SK-N-MC (cell line): ENCODE results near the gene CNPY1.

Source experiments
- DNase-seq: peaks from one replicate; pipeline ENCODE4 v3.0.0-alpha.2; 2011; ENCODE audit warnings: low read depth, low spot score
- H3K27ac ChIP-seq: fragments of 200-600 bp; sonication (generic); 2 replicates; pipeline ENCODE4 v1.5.1; 2016; ENCODE audit warnings: mixed run types
- H3K36me3 ChIP-seq: fragments of 200-600 bp; sonication (generic); 2 replicates; pipeline ENCODE4 v1.6.1; 2017; ENCODE audit warnings: antibody characterized with exemption, low read length, mixed read lengths; ENCODE audit not compliant: insufficient read depth
- H3K4me3 ChIP-seq: fragments of 200-600 bp; sonication (generic); 2 replicates; pipeline ENCODE4 v1.5.1; 2016
- H3K9ac ChIP-seq: fragments of 200-600 bp; sonication (generic); 2 replicates; pipeline ENCODE4 v1.8.0; 2017; ENCODE audit warnings: mixed run types, mixed read lengths; ENCODE audit not compliant: insufficient read length
- H3K9me3 ChIP-seq: fragments of 200-600 bp; sonication (generic); 2 replicates; pipeline ENCODE4 v1.6.1; 2017; ENCODE audit warnings: low read depth, mild to moderate bottlenecking, antibody characterized with exemption, low read length, moderate library complexity, mixed read lengths
- EZH2 ChIP-seq: fragments of 200-600 bp; sonication (generic); IDR thresholded peaks from one replicate; pipeline ENCODE4 v1.6.1; 2017; ENCODE audit warnings: antibody characterized with exemption
- FOXP2 ChIP-seq: optimal IDR thresholded peaks from 2 replicates; pipeline ENCODE3; 2011; ENCODE audit warnings: mild to moderate bottlenecking, moderate library complexity; ENCODE audit not compliant: insufficient read depth; ENCODE audit errors: extremely low read length, control extremely low read depth
- POLR2AphosphoS5 ChIP-seq: IDR thresholded peaks from 2 replicates; pipeline ENCODE4 v1.6.1; 2012; ENCODE audit warnings: mild to moderate bottlenecking, low read depth, low read length, borderline replicate concordance

Gene CNPY1

DNA sequence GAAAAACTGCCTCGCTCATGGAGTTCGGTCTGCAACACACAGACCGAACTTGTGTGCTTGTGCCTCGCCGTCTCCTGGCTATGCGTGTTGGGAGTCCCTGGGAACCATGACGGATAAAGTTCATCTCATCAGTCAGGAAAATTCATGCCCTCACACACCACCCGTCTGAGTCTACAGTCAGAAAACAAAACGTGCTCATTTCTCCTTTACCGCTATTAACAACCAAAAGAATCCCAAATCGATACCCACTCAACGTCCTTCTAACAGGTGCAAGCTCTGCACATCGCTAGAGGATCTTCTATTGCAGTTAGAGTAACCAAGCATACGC lies 13.6 kb downstream of the CNPY1 start:
- Histone ChIP-seq H3K9me3 (no peaks in the 10 kb centered on the region), H3K9ac (no peak overlapping the region), H3K4me3 (peak overlapping the region; percentile 70), H3K36me3 (no peaks in the 10 kb centered on the region), H3K27ac (no peak overlapping the region)
- TF ChIP-seq FOXP2 (no peak), POLR2AphosphoS5 (no peak), EZH2 (no peak)
- DNase-seq: no peak

DNA sequence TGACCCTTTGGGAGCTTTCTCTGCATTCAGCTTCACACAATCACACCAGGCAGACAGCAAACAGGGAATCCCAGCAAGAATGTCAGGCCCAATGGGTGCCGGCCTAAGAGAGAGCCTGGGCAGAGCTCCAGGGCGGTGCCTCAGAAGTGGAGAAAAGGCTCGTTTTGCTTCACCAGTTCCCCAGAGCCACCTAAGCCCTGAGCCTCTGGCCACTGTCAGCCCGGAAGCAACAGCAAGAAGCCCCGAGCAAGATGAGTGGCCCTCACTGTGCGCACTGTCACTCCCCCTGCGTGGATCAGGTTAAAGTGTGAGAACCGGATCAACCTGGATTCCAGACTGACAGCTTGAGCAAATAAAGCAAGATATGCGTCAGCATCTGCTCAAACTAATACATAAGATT lies 14.7 kb downstream of the CNPY1 start:
- H3K9me3 ChIP-seq: no peaks in the 10 kb centered on the region
- TF ChIP-seq EZH2 (no peak), FOXP2 (no peak), POLR2AphosphoS5 (no peak)
- H3K4me3 ChIP-seq: no peak overlapping the region
- H3K36me3 ChIP-seq: no peaks in the 10 kb centered on the region
- no peak overlapping the region for H3K27ac ChIP-seq
- no peak for DNase-seq
- no peak overlapping the region for H3K9ac ChIP-seq

DNA sequence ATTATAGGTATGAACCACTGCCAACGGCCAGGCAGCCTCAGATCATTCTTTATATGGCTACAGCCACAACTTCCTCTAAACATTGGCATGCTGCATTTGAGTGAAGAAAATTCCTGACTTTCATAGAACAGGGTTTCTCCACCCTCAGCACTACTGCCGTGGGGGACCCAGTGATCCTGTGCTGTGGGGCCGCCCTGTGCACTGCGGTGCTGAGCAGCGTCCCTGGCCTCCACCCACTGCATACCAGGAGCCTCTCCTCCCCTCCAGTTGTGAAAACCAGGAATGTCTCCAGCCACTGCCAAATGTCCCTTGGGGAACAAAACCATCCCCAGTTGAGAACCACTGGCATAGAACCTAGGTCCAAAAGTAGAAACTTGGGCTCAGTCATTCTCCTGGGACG lies 15.8 kb downstream of the CNPY1 start:
- Histone ChIP-seq H3K4me3 (no peak overlapping the region), H3K9ac (no peak overlapping the region), H3K36me3 (no peaks in the 10 kb centered on the region), H3K9me3 (no peaks in the 10 kb centered on the region), H3K27ac (no peak overlapping the region)
- TF ChIP-seq FOXP2: no peak
- TF ChIP-seq POLR2AphosphoS5: no peak
- TF ChIP-seq EZH2: no peak
- no peak for DNase-seq

DNA sequence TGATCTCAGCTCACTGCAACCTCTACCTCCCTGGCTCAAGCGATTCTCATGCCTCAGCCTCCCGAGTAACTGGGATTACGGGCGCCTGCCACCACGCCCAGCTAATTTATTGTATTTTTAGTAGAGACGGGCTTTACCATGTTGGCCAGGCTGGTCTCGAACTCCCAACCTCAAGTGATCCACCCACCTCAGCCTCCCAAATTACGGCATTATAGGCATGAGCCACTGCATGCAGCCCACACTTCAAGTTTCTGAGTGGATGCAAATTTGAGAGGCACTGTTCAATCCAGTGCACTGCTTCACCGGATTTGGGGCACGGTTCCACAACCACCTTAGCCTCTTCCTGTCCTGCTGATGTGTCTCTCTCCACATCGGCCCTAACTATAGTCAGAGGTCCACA lies 16.5 kb downstream of the CNPY1 start:
- Histone ChIP-seq H3K9ac (no peak overlapping the region), H3K27ac (no peak overlapping the region), H3K9me3 (no peaks in the 10 kb centered on the region), H3K36me3 (no peaks in the 10 kb centered on the region), H3K4me3 (no peak overlapping the region)
- no peak for DNase-seq
- no peak for TF ChIP-seq EZH2
- no peak for TF ChIP-seq FOXP2
- TF ChIP-seq POLR2AphosphoS5: no peak

DNA sequence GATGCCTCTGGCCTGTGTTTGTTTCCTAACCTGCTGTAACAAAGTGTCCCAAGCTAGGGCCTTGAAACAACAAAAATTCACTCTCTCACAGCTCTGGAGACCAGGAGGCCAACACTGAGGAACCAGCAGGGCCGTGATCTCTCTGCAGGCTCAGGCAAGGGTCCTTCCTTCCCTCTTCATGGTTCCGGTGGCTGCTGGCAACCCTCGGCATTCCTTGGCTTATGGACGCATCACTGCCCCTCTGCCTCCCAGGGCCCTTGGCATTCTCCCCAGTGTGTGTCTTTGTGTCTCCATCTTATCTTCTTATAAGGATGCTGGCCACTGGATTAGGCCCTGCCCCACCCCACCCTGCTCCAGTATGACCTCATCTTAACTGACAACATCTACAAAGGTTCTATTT lies 17.0 kb downstream of the CNPY1 start:
- Histone ChIP-seq H3K27ac (no peak overlapping the region), H3K9me3 (no peaks in the 10 kb centered on the region), H3K36me3 (no peaks in the 10 kb centered on the region), H3K4me3 (no peak overlapping the region), H3K9ac (no peak overlapping the region)
- no peak for DNase-seq
- no peak for TF ChIP-seq EZH2
- no peak for TF ChIP-seq FOXP2
- TF ChIP-seq POLR2AphosphoS5: no peak

DNA sequence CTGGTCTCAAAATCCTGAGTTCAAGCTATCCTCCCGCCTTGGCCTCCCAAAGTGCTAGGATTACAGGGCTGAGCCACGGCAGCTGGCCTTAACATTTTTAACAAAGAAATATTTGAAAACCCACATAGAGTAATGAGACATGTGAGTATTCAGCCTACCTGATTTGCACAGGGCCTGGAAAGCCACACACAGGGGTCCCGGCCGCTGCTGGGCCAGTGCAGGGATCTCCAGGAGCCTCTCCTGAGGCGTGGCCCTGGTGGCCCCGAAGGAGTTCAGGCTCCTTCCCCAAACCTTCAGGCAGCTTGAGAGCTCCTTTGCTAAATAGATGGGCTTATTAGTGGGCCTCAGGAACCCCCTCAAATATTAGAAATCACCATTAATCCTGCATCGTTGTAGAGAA lies 18.7 kb downstream of the CNPY1 start:
- no peak overlapping the region for H3K27ac ChIP-seq
- no peak overlapping the region for H3K9ac ChIP-seq
- no peak overlapping the region for H3K4me3 ChIP-seq
- DNase-seq: no peak
- no peaks in the 10 kb centered on the region for H3K36me3 ChIP-seq
- no peak for TF ChIP-seq POLR2AphosphoS5
- TF ChIP-seq EZH2: no peak
- TF ChIP-seq FOXP2: no peak
- H3K9me3 ChIP-seq: no peaks in the 10 kb centered on the region

DNA sequence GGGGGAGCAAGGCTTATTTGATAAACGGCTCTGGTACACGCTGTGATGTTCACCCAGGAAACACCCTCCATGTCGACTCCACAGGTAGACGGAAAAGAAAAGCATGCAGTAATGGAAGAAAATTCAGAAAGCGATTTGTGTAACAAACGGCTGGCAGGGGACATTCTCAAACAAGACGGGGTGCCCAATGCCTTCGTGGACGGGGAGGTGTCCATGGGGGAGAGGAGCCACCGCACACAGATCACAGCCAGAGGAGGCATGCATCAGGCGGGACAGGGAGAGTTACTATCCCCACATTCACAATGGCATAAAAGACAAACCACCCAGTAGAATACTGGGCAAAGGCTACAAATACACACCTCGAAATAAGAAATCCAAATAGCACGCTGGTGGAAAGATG lies 20.1 kb downstream of the CNPY1 start:
- Histone ChIP-seq H3K36me3 (no peaks in the 10 kb centered on the region), H3K9ac (no peak overlapping the region), H3K9me3 (no peaks in the 10 kb centered on the region), H3K4me3 (no peak overlapping the region), H3K27ac (no peak overlapping the region)
- no peak for DNase-seq
- no peak for TF ChIP-seq EZH2
- no peak for TF ChIP-seq FOXP2
- TF ChIP-seq POLR2AphosphoS5: no peak

DNA sequence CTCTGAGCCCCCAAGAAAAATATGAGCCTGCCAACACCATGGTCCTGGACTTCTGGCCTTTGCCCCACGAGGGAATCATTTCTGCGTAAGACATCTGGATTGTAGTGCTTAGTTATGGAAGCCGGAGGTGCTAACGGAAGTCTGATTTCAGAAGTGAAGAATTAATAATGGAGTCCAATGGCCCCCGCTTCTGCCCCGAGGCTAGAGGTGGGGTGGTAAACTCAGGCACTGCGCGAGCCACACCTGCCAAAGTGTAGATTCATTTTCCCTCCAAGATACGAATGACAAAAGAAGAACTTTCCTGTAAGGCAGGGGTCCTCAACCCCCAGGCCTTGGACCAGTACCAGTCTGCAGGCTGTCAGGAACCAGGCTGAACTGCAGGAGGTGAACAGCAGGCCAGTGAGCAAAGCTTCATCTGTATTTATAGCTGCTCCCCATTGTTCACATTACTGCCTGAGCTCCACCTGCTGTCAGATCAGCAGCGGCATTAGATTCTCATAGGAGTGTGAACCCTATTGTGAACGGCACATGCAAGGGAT lies 22.3 kb downstream of the CNPY1 start:
- no peak overlapping the region for H3K4me3 ChIP-seq
- H3K9ac ChIP-seq: no peak overlapping the region
- DNase-seq: no peak
- TF ChIP-seq EZH2 (no peak), POLR2AphosphoS5 (no peak)
- H3K9me3 ChIP-seq: no peaks in the 10 kb centered on the region
- no peaks in the 10 kb centered on the region for H3K36me3 ChIP-seq
- H3K27ac ChIP-seq: no peak overlapping the region

DNA sequence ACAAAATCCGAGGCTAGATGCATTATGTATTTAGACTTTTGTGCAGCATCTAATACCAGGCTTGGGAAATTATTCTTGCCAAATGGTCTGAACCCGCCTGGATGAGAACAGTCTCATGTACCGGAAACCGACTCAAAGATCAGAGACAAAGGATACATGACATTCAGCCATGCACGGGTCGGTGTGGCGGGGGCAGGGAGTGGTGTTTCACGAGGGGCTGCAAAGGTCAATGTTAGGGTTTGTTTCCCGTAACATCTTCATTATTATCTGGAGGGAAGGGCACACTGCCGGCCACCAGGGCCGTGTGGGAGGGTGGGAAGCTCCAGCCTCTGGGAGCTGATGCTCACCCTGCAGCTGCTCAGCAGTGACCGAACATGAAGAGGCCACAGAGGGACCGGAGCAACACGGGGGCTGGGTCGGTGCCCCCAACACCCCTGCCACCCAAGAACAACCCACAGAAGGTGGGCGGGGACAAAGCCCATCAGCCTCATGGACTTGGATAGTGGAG lies 23.1 kb downstream of the CNPY1 start:
- no peak overlapping the region for H3K4me3 ChIP-seq
- no peaks in the 10 kb centered on the region for H3K9me3 ChIP-seq
- no peak overlapping the region for H3K9ac ChIP-seq
- H3K27ac ChIP-seq: no peak overlapping the region
- TF ChIP-seq EZH2: no peak
- TF ChIP-seq POLR2AphosphoS5: no peak
- no peak for DNase-seq
- H3K36me3 ChIP-seq: no peaks in the 10 kb centered on the region

DNA sequence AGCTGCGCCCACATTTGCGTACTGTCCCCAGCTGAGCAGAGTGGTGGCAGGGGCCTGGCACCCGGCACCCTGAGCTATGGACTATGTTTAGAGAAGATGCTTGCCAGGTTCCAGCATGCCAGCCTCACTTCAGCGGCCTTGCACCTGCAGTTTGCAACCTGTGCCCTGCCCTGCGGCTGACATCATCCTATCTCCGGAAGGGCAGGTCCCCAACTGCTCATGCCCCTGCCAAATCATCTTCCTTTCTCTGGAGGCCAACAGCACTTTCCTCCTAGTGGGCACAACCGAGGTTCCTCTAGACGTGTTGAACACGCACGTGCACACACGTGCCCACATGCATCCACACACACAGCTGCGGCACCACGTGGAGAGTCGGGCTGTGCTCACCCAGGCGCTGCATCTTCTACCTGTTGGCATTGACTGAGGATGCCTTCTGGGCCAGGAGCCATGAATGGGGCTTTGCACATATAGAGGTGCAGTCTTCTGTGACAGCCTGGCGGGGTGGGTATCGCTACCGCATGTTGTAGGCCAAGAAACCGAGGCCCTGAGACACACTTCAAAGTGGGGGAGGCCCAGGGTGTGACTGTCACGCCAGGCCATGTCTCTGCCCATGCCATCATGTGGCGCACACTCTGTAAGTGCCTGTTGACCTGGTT lies 24.5 kb downstream of the CNPY1 start:
- TF ChIP-seq FOXP2 (no peak), POLR2AphosphoS5 (no peak), EZH2 (no peak)
- H3K9ac ChIP-seq: no peak overlapping the region
- DNase-seq: no peak
- no peaks in the 10 kb centered on the region for H3K9me3 ChIP-seq
- no peak overlapping the region for H3K27ac ChIP-seq
- no peak overlapping the region for H3K4me3 ChIP-seq
- H3K36me3 ChIP-seq: no peaks in the 10 kb centered on the region
